ENCODE measurements around the gene ZNF512B.
"Not testable (repeated sequence)": the region's sequence is repeated elsewhere in the genome, so short reads cannot be mapped to it uniquely, and the experiment has no call there.

The ZNF512B gene

GRCh38 chr20:63929473-63929883, 40.3 kb downstream of the ZNF512B start:
- FAIRE-seq = not testable (repeated sequence)

- FAIRE-seq = no peak
These were observed 40.7 kb downstream of the ZNF512B start for GRCh38 chr20:63929071-63929470.

- no peak for FAIRE-seq
These were observed 43.4 kb downstream of the ZNF512B start for GRCh38 chr20:63926298-63926697.

- no peak for FAIRE-seq
These were observed 45.5 kb downstream of the ZNF512B start for GRCh38 chr20:63924241-63924640.

GRCh38 chr20:63923651-63924050, 46.1 kb downstream of the ZNF512B start:
- FAIRE-seq = no peak

GRCh38 chr20:63920226-63920625, 49.5 kb downstream of the ZNF512B start:
- FAIRE-seq = no peak

GRCh38 chr20:63919130-63919529, 50.6 kb downstream of the ZNF512B start:
- FAIRE-seq = no peak

- no peak for FAIRE-seq
These were observed 51.9 kb downstream of the ZNF512B start for GRCh38 chr20:63917811-63918210.

- not testable (repeated sequence) for FAIRE-seq
These were observed 53.3 kb downstream of the ZNF512B start for GRCh38 chr20:63916371-63916939.

GRCh38 chr20:63915471-63915870, 54.3 kb downstream of the ZNF512B start:
- no peak for FAIRE-seq

- no peak for FAIRE-seq
These were observed 56.0 kb downstream of the ZNF512B start for GRCh38 chr20:63913768-63914167.

- FAIRE-seq = no peak
These were observed 58.6 kb downstream of the ZNF512B start for GRCh38 chr20:63911176-63911575.

- no peak for FAIRE-seq
These were observed 61.6 kb downstream of the ZNF512B start for GRCh38 chr20:63908008-63908682.

Data from colon (tissue), 2 donors.